Hepatocyte (in vitro differentiated cells): ENCODE results near the gene DERL3. TPM values are rescaled to one million over a fixed set of nuclear protein-coding genes. Genes with fewer than 3 reads are reported as not detected.

Source experiments
- DNase-seq: peaks from one replicate; pipeline ENCODE4 v3.0.0-alpha.2; 2016; ENCODE audit warnings: low spot score
- H2AFZ ChIP-seq: fragments of 200-600 bp; sonication (generic); 2 replicates; pipeline ENCODE4 v1.6.0; 2016; ENCODE audit warnings: antibody characterized with exemption, mild to moderate bottlenecking
- H3K27ac ChIP-seq: fragments of 200-600 bp; sonication (generic); 2 replicates; pipeline ENCODE4 v1.5.1; 2016; ENCODE audit warnings: mild to moderate bottlenecking
- H3K27me3 ChIP-seq: fragments of 200-600 bp; sonication (generic); 2 replicates; pipeline ENCODE4 v1.6.1; 2016
- H3K36me3 ChIP-seq: fragments of 200-600 bp; sonication (generic); replicated peaks from 2 replicates; pipeline ENCODE4 v1.5.1; 2016; ENCODE audit warnings: low read depth; ENCODE audit not compliant: insufficient read depth
- H3K4me1 ChIP-seq: fragments of 200-600 bp; sonication (generic); 2 replicates; pipeline ENCODE4 v1.5.1; 2016; ENCODE audit warnings: mild to moderate bottlenecking, moderate library complexity; ENCODE audit not compliant: insufficient read depth
- H3K4me2 ChIP-seq: fragments of 200-600 bp; sonication (generic); 2 replicates; pipeline ENCODE4 v1.6.0; 2016
- H3K4me3 ChIP-seq: fragments of 200-600 bp; sonication (generic); 2 replicates; pipeline ENCODE4 v1.5.1; 2016; ENCODE audit warnings: mild to moderate bottlenecking
- H3K79me2 ChIP-seq: fragments of 200-600 bp; sonication (generic); 2 replicates; pipeline ENCODE4 v1.6.0; 2017; ENCODE audit warnings: mild to moderate bottlenecking
- H3K9me2 ChIP-seq: fragments of 200-600 bp; sonication (generic); replicated peaks from 2 replicates; pipeline ENCODE4 v1.6.0; 2017; ENCODE audit warnings: mild to moderate bottlenecking; ENCODE audit not compliant: insufficient read depth
- H3K9me3 ChIP-seq: fragments of 200-600 bp; sonication (generic); 2 replicates; pipeline ENCODE4 v1.5.1; 2016; ENCODE audit warnings: low read depth, mild to moderate bottlenecking
- H4K20me1 ChIP-seq: fragments of 200-600 bp; sonication (generic); 2 replicates; pipeline ENCODE4 v1.6.0; 2016; ENCODE audit warnings: mild to moderate bottlenecking; ENCODE audit not compliant: insufficient read depth, poor library complexity, severe bottlenecking
- CTCF ChIP-seq: fragments of 200-600 bp; sonication (generic); IDR thresholded peaks from 2 replicates; pipeline ENCODE4 v1.5.1; 2016; ENCODE audit warnings: antibody characterized with exemption, mild to moderate bottlenecking; ENCODE audit not compliant: poor library complexity
- EZH2 ChIP-seq: fragments of 200-600 bp; sonication (generic); IDR thresholded peaks from 2 replicates; pipeline ENCODE4 v1.6.1; 2016; ENCODE audit warnings: antibody characterized with exemption, mild to moderate bottlenecking, borderline replicate concordance
- EZH2phosphoT487 ChIP-seq: fragments of 200-600 bp; sonication (generic); IDR thresholded peaks from one replicate; pipeline ENCODE4 v1.6.1; 2018; ENCODE audit warnings: antibody characterized with exemption, mild to moderate bottlenecking, low read depth, moderate library complexity; ENCODE audit not compliant: unreplicated experiment, severe bottlenecking
- WGBS: methylation state at CpG from one replicate; pipeline ENCODE4 v1.1.6; 2016; ENCODE audit warnings: low lambda C conversion rate; ENCODE audit errors: missing lambda C conversion rate; 5-methylcytosine and 5-hydroxymethylcytosine counted together
- polyA plus RNA-seq: library from polyadenylated mRNA; unstranded; fragments of >200 nt; fragmentation: Nextera tagmentation; extraction: Ambion mirVana; gene quantifications from 2 replicates; pipeline ENCODE4 v1.2.1, GENCODE V29; 2016
- total RNA-seq: library from RNA; depleted of rRNA; stranded (reverse); fragments of >200 nt; gene quantifications from 2 replicates; pipeline ENCODE4 v1.2.3, GENCODE V29; 2014

DERL3 gene
- total and polyA plus RNA-seq, 2 experiments from 2014 or later = 1.6 to 6.1 TPM

- WGBS = 77% methylated on average over 25 of the region's 25 CpGs
- H3K4me3 ChIP-seq = no peak overlapping the region
- no peaks in the 10 kb centered on the region for H3K27me3 ChIP-seq
- H3K4me1 ChIP-seq = peaks cover 47% of the 10 kb centered on the region
- H3K9me3 ChIP-seq = no peaks in the 10 kb centered on the region
- H4K20me1 ChIP-seq = peaks cover 57% of the 10 kb centered on the region
- H3K4me2 ChIP-seq = peak overlapping the region; percentile 12
- no peak overlapping the region for H2AFZ ChIP-seq
- no peaks in the 10 kb centered on the region for H3K9me2 ChIP-seq
- H3K79me2 ChIP-seq = peaks cover 79% of the 10 kb centered on the region
- no peaks in the 10 kb centered on the region for H3K36me3 ChIP-seq
- TF ChIP-seq EZH2 = no peak
- TF ChIP-seq CTCF = no peak
- TF ChIP-seq EZH2phosphoT487 = no peak
- no peak for DNase-seq
- peak overlapping the region; percentile 78 for H3K27ac ChIP-seq
Observed at GRCh38 chr22:23791738-23792645, 46.8 kb downstream of the DERL3 start.

GRCh38 chr22:23790819-23791737 is 47.7 kb downstream of the DERL3 start:
- Histone ChIP-seq H3K36me3 (no peaks in the 10 kb centered on the region), H3K4me1 (peaks cover 50% of the 10 kb centered on the region), H3K79me2 (peaks cover 81% of the 10 kb centered on the region), H3K9me2 (no peaks in the 10 kb centered on the region), H3K9me3 (no peaks in the 10 kb centered on the region), H2AFZ (no peak overlapping the region), H4K20me1 (peaks cover 57% of the 10 kb centered on the region), H3K27me3 (no peaks in the 10 kb centered on the region), H3K27ac (peak overlapping the region; percentile 78), H3K4me2 (peak overlapping the region; percentile 12), H3K4me3 (no peak overlapping the region)
- 48% methylated on average over 11 of the region's 11 CpGs for WGBS
- DNase-seq = peak; percentile 54
- TF ChIP-seq EZH2 (no peak), CTCF (no peak), EZH2phosphoT487 (no peak)

- H3K27me3 ChIP-seq = no peaks in the 10 kb centered on the region
- WGBS = 77% methylated on average over 4 of the region's 4 CpGs
- peaks cover 57% of the 10 kb centered on the region for H4K20me1 ChIP-seq
- TF ChIP-seq EZH2 (no peak), CTCF (peak; percentile 3)
- no peaks in the 10 kb centered on the region for H3K9me3 ChIP-seq
- peaks cover 74% of the 10 kb centered on the region for H3K79me2 ChIP-seq
- H3K4me3 ChIP-seq = no peak overlapping the region
- H2AFZ ChIP-seq = no peak overlapping the region
- DNase-seq = no peak
- H3K4me1 ChIP-seq = peaks cover 48% of the 10 kb centered on the region
- peak overlapping the region; percentile 78 for H3K27ac ChIP-seq
- no peaks in the 10 kb centered on the region for H3K9me2 ChIP-seq
- no peaks in the 10 kb centered on the region for H3K36me3 ChIP-seq
- peak overlapping the region; percentile 85 for H3K4me2 ChIP-seq
Observed at GRCh38 chr22:23789638-23790037, 49.2 kb downstream of the DERL3 start.
